Measurements from ENCODE around the gene TRIB2. TPM values are rescaled to one million over a fixed set of nuclear protein-coding genes. Genes with fewer than 3 reads are reported as not detected.

The TRIB2 gene
- total and polyA plus RNA-seq, 9 of the 15 experiments (the other 6 are each of a cell fraction or from before 2014, with no cell fraction given), result 9.0 to 39.0 (median 26.3) TPM

DNA sequence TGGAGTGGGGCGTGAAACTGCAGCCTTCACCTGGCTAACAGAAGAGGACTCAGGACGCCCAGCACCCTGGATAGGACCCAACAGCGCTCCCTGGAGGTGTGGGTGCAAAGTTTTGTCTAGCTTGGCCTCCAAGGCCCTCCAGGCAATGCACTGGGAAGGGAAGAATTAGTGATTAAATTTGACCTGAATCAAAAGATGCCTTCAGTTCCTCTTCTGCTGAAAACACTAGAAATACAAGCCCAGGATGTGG, 779 bp upstream of the TRIB2 start (continued):
- TF ChIP-seq, protein P1, sequence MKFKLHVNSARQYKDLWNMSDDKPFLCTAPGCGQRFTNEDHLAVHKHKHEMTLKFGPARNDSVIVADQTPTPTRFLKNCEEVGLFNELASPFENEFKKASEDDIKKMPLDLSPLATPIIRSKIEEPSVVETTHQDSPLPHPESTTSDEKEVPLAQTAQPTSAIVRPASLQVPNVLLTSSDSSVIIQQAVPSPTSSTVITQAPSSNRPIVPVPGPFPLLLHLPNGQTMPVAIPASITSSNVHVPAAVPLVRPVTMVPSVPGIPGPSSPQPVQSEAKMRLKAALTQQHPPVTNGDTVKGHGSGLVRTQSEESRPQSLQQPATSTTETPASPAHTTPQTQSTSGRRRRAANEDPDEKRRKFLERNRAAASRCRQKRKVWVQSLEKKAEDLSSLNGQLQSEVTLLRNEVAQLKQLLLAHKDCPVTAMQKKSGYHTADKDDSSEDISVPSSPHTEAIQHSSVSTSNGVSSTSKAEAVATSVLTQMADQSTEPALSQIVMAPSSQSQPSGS (CRISPR knock-in tag; IDR thresholded peaks at IDR 0.05), result no peak
- TF ChIP-seq, protein P2, sequence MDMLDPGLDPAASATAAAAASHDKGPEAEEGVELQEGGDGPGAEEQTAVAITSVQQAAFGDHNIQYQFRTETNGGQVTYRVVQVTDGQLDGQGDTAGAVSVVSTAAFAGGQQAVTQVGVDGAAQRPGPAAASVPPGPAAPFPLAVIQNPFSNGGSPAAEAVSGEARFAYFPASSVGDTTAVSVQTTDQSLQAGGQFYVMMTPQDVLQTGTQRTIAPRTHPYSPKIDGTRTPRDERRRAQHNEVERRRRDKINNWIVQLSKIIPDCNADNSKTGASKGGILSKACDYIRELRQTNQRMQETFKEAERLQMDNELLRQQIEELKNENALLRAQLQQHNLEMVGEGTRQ (CRISPR knock-in tag; IDR thresholded peaks at IDR 0.05), result no peak
- TF ChIP-seq ARID4B (CRISPR knock-in tag; IDR thresholded peaks at IDR 0.05) (no peak), RCOR1 (IDR thresholded peaks at IDR 0.05; ENCODE audit: borderline replicate concordance in 1 of 2, low read depth in 2 of 2, low read length in 2 of 2) (peak in 1 of 2 experiments; percentile 17; a peak in 2 of 4 replicates), NFIC (IDR thresholded peaks at IDR 0.05) (0 out of 2 replicates have a peak, but pooled peaks have one; percentile 10), CREM (IDR thresholded peaks at IDR 0.05; ENCODE audit: low read depth) (peak; percentile 32; the same call in 1 of the 2 replicates), RAD21 (CRISPR knock-in tag; conservative IDR thresholded peaks at IDR 0.05 in 1 of 2, IDR thresholded peaks at IDR 0.05 in 1 of 2) (peak; percentile 64 to 73), NFE2L1 (tag; IDR thresholded peaks at IDR 0.05; ENCODE audit: borderline replicate concordance, low read depth) (no peak), REST (IDR thresholded peaks at IDR 0.05; ENCODE audit: borderline replicate concordance) (peak; percentile 58; the same call in 1 of the 2 replicates), REST (CRISPR knock-in tag; IDR thresholded peaks at IDR 0.05; ENCODE audit: low read depth) (no peak)
- TF ChIP-seq, protein P3, sequence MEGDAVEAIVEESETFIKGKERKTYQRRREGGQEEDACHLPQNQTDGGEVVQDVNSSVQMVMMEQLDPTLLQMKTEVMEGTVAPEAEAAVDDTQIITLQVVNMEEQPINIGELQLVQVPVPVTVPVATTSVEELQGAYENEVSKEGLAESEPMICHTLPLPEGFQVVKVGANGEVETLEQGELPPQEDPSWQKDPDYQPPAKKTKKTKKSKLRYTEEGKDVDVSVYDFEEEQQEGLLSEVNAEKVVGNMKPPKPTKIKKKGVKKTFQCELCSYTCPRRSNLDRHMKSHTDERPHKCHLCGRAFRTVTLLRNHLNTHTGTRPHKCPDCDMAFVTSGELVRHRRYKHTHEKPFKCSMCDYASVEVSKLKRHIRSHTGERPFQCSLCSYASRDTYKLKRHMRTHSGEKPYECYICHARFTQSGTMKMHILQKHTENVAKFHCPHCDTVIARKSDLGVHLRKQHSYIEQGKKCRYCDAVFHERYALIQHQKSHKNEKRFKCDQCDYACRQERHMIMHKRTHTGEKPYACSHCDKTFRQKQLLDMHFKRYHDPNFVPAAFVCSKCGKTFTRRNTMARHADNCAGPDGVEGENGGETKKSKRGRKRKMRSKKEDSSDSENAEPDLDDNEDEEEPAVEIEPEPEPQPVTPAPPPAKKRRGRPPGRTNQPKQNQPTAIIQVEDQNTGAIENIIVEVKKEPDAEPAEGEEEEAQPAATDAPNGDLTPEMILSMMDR (IDR thresholded peaks at IDR 0.05 in 2 of 3, conservative IDR thresholded peaks at IDR 0.05 in 1 of 3; ENCODE audit: insufficient read depth in 2 of 3, low read depth in 1 of 3, low read length in 3 of 3), result peak; percentile 75 to 79 (median 76)
